ENCODE data around the gene FYCO1. TPM values are rescaled to one million over a fixed set of nuclear protein-coding genes. Genes with fewer than 3 reads are reported as not detected.

FYCO1 gene
- total RNA-seq, 2 experiments from 2014 or later = 14.1 to 14.5 TPM

DNA sequence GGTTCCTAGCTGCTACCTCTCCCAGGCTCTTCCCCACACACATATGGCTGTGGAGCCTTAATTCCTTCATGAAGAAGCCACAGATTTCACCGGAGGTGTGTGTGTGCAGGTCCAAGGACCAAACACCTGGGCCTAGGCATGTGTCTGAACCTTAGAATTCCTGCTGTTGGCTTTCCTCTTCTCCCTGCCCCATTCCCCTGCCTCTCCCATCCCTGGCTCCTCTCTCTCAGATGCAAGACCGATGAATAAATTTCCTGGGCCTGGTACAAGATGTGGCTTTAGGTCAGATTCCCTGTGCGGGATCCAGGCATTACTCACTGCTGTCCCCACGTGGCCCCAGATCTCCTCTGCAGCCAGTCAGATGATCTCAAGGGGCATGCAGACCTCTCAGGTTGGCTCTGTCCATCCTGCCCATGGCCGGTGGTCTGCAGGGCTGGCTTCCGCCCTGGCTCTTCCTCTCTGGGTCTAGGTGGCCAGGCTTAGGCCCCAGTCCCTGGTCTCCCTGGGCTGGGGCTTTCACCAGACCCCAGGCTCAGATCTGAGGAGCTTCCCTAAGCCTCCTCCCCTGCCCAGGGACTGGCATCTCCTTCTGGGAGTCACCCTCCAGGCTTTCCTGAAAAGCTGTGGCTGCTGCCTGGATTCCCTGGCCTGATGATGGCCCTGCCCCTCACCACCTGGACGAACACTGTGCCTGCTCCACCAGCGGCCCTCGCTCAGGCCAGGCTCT, 88.8 kb downstream of the FYCO1 start:
- intact Hi-C loops (cut with micrococcal nuclease) = no loop called here
- H3K36me3 Mint-ChIP-seq (ENCODE audit: low read depth) = peaks cover 5% of the 10 kb centered on the region
- H3K27ac Mint-ChIP-seq = no peak overlapping the region
- peaks cover 22% of the 10 kb centered on the region for H3K4me1 Mint-ChIP-seq (ENCODE audit: low read depth)
- TF ChIP-seq CTCF (IDR thresholded peaks at IDR 0.05) = no peak
- no peaks in the 10 kb centered on the region for H3K9me3 Mint-ChIP-seq
- DNase-seq = no peak
- H3K4me3 Mint-ChIP-seq = no peak overlapping the region
- ChIA-PET CTCF (no interaction called here), POLR2A (no interaction called here)
- ATAC-seq = no peak
- peaks cover 23% of the 10 kb centered on the region for H3K27me3 Mint-ChIP-seq

DNA sequence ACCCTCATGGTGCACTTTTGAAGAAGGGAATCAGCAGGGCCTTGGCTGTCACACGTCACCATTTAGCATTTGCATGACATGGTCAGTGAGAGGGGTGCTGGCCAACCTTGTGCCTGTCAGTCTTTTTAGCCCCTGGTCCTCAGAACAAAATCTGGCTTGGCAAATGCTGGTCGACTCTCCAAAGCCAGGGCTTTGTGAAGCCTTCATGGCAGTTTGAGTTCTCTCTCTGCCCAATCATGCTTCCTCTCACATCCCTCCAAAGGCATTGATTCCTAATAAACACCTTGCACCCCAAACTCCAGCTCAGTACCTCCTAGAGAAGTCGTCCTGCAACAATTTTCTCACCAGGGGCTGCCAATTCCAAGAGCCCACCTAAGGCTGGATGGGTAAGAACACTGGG, 89.9 kb downstream of the FYCO1 start:
- no peak overlapping the region for H3K27ac Mint-ChIP-seq
- H3K4me1 Mint-ChIP-seq (ENCODE audit: low read depth) = peaks cover 22% of the 10 kb centered on the region
- DNase-seq (no peak), ATAC-seq (no peak)
- H3K36me3 Mint-ChIP-seq (ENCODE audit: low read depth) = peaks cover 5% of the 10 kb centered on the region
- no peak for TF ChIP-seq CTCF (IDR thresholded peaks at IDR 0.05)
- CTCF ChIA-PET = no interaction called here
- POLR2A ChIA-PET = interaction anchor here (1.3 kb wide), 1 partner anchor 17 kb away, joined by 3 read pairs; no protein-coding TSS in a partner anchor
- intact Hi-C loops (cut with micrococcal nuclease) = no loop called here
- H3K27me3 Mint-ChIP-seq = peaks cover 24% of the 10 kb centered on the region
- no peaks in the 10 kb centered on the region for H3K9me3 Mint-ChIP-seq
- no peak overlapping the region for H3K4me3 Mint-ChIP-seq

DNA sequence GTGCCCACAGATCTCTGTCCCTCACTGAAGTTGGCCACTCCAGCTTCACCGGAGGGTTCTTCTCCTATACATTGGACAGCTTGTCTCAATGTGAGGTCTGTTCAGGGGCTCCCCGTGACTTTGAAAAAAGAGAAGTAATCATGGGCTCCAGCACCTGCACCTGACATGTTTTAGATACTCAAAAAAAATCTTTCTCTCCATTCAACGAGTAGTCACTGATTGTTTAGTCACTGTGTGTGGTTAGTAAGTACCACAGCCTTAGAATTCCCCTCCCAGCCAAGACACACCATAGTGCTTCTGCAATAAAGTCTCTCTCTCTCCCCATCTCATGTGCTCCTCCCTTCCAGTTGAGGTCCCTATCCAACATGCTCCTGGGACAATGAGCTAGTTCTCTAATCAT, 90.7 kb downstream of the FYCO1 start:
- peaks cover 22% of the 10 kb centered on the region for H3K4me1 Mint-ChIP-seq (ENCODE audit: low read depth)
- H3K27me3 Mint-ChIP-seq = peaks cover 20% of the 10 kb centered on the region
- no peaks in the 10 kb centered on the region for H3K9me3 Mint-ChIP-seq
- TF ChIP-seq CTCF (IDR thresholded peaks at IDR 0.05) = no peak
- H3K4me3 Mint-ChIP-seq = no peak overlapping the region
- intact Hi-C loops (cut with micrococcal nuclease) = no loop called here
- ChIA-PET CTCF (interaction anchor here (1.5 kb wide), 1 partner anchor 34 kb away, joined by 4 read pairs; no protein-coding TSS in a partner anchor), POLR2A (interaction anchor here (1.3 kb wide), 2 partner anchors 16 to 17 kb away, joined by 3 read pairs; no protein-coding TSS in a partner anchor)
- DNase-seq = no peak
- peak; percentile 63 for ATAC-seq
- no peak overlapping the region for H3K27ac Mint-ChIP-seq
- peaks cover 5% of the 10 kb centered on the region for H3K36me3 Mint-ChIP-seq (ENCODE audit: low read depth)

DNA sequence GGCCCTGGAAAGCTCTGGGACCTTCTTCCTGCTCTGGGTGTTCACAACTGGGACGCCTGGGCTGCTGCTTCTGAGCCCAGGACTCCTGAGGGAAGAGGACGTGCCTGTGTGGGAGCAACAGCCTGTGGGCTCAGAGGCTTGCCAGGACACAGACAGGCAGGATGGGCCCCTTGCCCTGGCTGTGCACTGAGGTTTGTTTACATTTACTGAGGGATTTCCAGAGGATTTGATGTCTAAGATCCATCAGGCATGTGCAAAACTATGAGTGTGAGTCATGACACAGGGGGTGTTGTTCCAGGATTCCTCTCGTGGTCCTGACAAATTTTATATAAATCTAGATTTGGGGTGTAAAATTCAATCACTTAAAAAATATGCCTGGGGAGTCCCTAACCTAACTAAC, 98.7 kb downstream of the FYCO1 start:
- Mint-ChIP-seq H3K27me3 (peaks cover 30% of the 10 kb centered on the region), H3K4me1 (ENCODE audit: low read depth) (peaks cover 22% of the 10 kb centered on the region), H3K36me3 (ENCODE audit: low read depth) (no peaks in the 10 kb centered on the region), H3K9me3 (no peaks in the 10 kb centered on the region), H3K27ac (no peak overlapping the region), H3K4me3 (no peak overlapping the region)
- ATAC-seq (no peak), DNase-seq (no peak)
- intact Hi-C loops (cut with micrococcal nuclease) = no loop called here
- TF ChIP-seq CTCF (IDR thresholded peaks at IDR 0.05) = no peak
- ChIA-PET CTCF (interaction anchor here (1.1 kb wide), 1 partner anchor 19 kb away, joined by 3 read pairs; no protein-coding TSS in a partner anchor), POLR2A (no interaction called here)

- no peak overlapping the region for H3K27ac Mint-ChIP-seq
- no peak for ATAC-seq
- H3K27me3 Mint-ChIP-seq = peaks cover 34% of the 10 kb centered on the region
- no peak for TF ChIP-seq CTCF (IDR thresholded peaks at IDR 0.05)
- no peaks in the 10 kb centered on the region for H3K9me3 Mint-ChIP-seq
- H3K36me3 Mint-ChIP-seq (ENCODE audit: low read depth) = no peaks in the 10 kb centered on the region
- ChIA-PET CTCF (no interaction called here), POLR2A (no interaction called here)
- H3K4me1 Mint-ChIP-seq (ENCODE audit: low read depth) = peaks cover 26% of the 10 kb centered on the region
- no peak overlapping the region for H3K4me3 Mint-ChIP-seq
- intact Hi-C loops (cut with micrococcal nuclease) = no loop called here
- no peak for DNase-seq
Measured at GRCh38 chr3:45895686-45896468, 99.7 kb downstream of the FYCO1 start.

Data from activated CD8-positive, alpha-beta T cell treated with anti-CD3 and anti-CD28 coated beads for 36 hours (primary cell).